Placental epithelial cell (primary cell): ENCODE data around the gene OR56A5. TPM values are rescaled to one million over a fixed set of nuclear protein-coding genes. Genes with fewer than 3 reads are reported as not detected.

Experiments used
- small RNA-seq: library from RNA; depleted of rRNA; stranded (forward); fragments of <200 nt; gene quantifications from one replicate; pipeline ENCODE3, GENCODE V24; 2012
- total RNA-seq: library from RNA; depleted of rRNA; stranded (reverse); fragments of >200 nt; gene quantifications from 2 replicates; pipeline ENCODE4 v1.2.3, GENCODE V29; 2012

OR56A5 gene, protein sequence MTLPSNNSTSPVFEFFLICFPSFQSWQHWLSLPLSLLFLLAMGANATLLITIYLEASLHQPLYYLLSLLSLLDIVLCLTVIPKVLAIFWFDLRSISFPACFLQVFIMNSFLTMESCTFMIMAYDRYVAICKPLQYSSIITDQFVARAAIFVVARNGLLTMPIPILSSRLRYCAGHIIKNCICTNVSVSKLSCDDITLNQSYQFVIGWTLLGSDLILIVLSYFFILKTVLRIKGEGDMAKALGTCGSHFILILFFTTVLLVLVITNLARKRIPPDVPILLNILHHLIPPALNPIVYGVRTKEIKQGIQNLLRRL
- total RNA-seq = not detected in 2 replicates

DNA sequence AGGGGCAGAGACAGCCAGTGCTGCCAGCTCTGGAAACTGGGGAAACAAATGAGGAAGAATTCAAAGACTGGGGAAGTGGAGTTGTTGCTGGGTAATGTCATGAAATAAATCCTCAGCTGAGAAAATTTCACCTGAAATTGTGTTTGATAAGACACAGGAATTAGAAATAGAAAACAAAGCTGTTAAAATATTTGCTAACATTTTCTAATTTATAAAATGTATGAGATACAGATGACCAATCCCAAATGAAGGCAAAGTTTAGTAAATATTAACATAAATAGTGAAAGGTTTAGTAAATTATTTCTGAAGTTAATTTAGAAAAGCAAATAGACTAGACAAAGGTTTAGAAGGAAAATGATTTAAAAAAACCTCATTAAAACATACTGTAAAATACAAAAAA lies at the start of gene OR56A5:
OR56A5 (minus strand) TSS at position 101 of the 400 bp plus-strand sequence; CDS start at position 101, 0 bp downstream.

DNA sequence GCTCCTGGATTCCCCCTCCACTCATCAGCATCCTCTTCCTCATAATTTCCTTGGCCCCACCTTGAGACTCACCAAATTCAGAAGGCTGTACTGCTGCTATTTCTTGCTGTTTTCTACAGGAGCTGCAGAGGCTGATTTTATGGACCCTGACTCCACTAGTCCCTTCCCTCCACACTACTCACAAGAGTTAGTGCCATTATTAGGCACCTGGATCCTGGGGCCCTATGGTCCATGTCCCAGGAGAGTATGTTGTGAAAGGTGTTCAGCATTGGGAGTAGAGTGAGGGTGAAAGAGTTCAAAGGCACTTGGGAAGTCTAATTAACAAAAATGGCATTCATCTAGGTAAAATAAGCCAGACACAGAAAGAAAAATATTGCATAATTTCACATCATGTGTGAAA lies 38.6 kb upstream of the OR56A5 start, which contains the start of gene OR56A4:
OR56A4 (minus strand) TSS at position 101 of the 400 bp plus-strand sequence. CDS start 3,954 bp downstream, outside the sequence.

DNA sequence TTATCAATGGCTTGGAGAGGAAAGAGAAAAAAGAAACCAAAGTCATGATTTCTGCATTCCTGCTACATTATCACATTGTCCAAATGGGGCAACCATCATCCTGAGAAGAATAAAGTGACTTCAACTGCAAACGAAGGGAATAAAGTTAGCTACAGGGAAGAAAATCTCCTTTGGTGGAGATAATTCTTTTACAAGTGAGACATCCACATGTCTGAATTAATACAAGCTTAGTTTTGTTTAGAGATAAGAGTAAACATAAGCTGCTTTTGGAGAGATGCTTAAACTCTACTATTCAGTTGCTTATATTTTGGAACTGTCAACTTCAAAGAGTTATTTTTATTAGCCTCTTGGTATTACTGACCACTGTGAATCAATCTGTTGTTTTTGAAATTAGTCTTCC lies 18.6 kb upstream of the OR56A5 start, which contains the start of gene OR52L1:
OR52L1 (minus strand) TSS at position 101 of the 400 bp plus-strand sequence; CDS start at position 46, 55 bp downstream.

DNA sequence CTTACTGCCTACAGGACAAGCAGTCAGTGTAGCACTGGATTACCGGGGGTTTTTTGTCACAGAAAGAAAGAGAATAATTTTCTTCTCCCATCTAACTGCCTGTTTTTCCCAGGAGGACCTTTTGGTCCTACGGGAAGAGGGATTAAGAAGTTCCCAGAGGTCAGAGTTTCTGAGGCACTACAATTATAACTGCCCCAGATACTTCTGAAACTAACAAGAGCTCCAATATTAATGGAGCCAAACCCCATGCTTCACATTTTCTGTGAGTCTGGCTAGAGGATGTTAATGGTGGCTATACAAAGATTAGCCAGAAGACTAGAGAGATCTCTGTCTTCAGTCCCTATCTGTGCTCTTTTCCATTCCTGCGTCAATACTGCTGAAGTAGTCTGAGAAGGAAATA lies 26.3 kb downstream of the OR56A5 start, which contains the start of gene OR56A3:
OR56A3 (plus strand) TSS at position 301 of the 400 bp plus-strand sequence. CDS start 5,096 bp downstream, outside the sequence.

Small RNA genes within 50 kb of the gene (small RNA-seq; reads per million reads assigned to genes)
- not detected for gene RNA5SP329

Other genes starting within 250 kb of the OR56A5 start
- gene OR56B1, start 232.0 kb downstream of the OR56A5 start, total RNA-seq = not detected in 2 replicates
- 0.39 TPM in 1 of 2 replicates, not detected in the other for gene OR52N4, start 214.3 kb downstream of the OR56A5 start, total RNA-seq
- gene OR52N5, start 185.1 kb downstream of the OR56A5 start, total RNA-seq = not detected in 2 replicates
- gene OR52N1, start 177.2 kb downstream of the OR56A5 start, total RNA-seq = not detected in 2 replicates
- not detected in 2 replicates for gene OR52N2, start 159.6 kb downstream of the OR56A5 start, total RNA-seq
- not detected in 2 replicates for gene OR52E6, start 126.6 kb downstream of the OR56A5 start, total RNA-seq
- not detected in 2 replicates for gene OR52E8, start 110.8 kb downstream of the OR56A5 start, total RNA-seq
- gene OR52E4, start 87.9 kb downstream of the OR56A5 start, total RNA-seq = not detected in 2 replicates
- gene OR52E5, start 75.3 kb downstream of the OR56A5 start, total RNA-seq = not detected in 2 replicates
- gene OR56A3, start 26.2 kb downstream of the OR56A5 start, total RNA-seq = not detected in 2 replicates
- not detected in 2 replicates for gene OR52L1, start 18.5 kb upstream of the OR56A5 start, total RNA-seq
- gene OR56A4, start 38.5 kb upstream of the OR56A5 start, total RNA-seq = not detected in 2 replicates
- gene OR56A1, start 62.3 kb upstream of the OR56A5 start, total RNA-seq = not detected in 2 replicates
- not detected in 2 replicates for gene OR56B4, start 139.2 kb upstream of the OR56A5 start, total RNA-seq
- gene OR52B2, start 201.8 kb upstream of the OR56A5 start, total RNA-seq = under 0.01 TPM in 1 of 2 replicates, not detected in the other
- gene OR52W1, start 230.7 kb upstream of the OR56A5 start, total RNA-seq = not detected in 2 replicates
- gene C11orf42, start 237.1 kb upstream of the OR56A5 start, total RNA-seq = not detected in 2 replicates